ENCODE measurements around the gene DNAI7.

- TF ChIP-seq CTCF (IDR thresholded peaks at IDR 0.05; ENCODE audit: insufficient read depth, low read depth, low read length) (no peak), EZH2 (IDR thresholded peaks at IDR 0.05; ENCODE audit: insufficient read depth, low read length) (no peak)
Observed at GRCh38 chr12:25063873-25064628, 130.9 kb downstream of the DNAI7 start.
